GM19455 (cell line): ENCODE measurements around the gene RUVBL2.

Source experiments
- ATAC-seq: cut with Tn5 transposase; IDR thresholded peaks from one replicate; pipeline ENCODE4 v1.9.1; 2021; ENCODE audit not compliant: unreplicated experiment

RUVBL2 gene

DNA sequence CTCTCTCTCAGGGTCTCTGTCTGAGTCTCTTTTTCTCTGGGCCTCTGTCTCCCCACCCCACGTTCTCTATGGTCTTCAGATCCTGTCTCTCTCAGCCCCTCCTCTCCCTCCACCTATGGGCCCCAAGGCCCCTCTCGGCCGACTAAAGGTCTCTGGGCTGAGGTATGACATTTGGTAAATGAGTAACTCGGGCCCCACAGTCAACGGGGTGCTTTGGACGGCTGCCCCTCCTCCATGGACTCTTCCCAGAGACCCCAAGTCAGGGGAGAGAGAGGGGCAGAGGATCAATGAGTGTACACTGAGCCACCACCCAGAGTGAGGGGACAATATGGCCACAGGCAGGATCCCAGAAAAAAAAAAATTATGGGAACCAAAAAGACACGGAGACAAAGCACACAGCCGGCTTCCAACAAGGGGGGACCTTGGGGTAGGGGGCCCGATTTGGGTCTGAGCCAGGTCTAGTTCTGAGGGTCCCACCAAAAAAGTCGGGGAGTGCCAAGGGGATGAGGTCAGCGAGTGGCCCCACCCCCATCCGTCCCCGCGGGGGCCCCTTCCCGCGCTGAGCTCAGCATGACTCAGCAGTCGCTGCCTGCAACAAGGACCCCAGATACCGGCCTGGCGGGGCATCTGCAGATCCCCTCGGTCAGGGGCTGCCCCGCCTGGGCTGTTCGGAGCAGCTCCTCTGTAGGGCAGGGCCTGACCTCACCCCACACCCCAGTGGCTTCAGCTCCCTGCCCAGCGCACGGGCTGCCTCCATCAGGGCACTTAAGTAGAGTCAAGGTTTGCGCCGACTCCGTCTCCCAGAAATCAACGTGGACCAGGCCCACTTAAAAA is 30.1 kb upstream of the RUVBL2 start:
- ATAC-seq = no peak

DNA sequence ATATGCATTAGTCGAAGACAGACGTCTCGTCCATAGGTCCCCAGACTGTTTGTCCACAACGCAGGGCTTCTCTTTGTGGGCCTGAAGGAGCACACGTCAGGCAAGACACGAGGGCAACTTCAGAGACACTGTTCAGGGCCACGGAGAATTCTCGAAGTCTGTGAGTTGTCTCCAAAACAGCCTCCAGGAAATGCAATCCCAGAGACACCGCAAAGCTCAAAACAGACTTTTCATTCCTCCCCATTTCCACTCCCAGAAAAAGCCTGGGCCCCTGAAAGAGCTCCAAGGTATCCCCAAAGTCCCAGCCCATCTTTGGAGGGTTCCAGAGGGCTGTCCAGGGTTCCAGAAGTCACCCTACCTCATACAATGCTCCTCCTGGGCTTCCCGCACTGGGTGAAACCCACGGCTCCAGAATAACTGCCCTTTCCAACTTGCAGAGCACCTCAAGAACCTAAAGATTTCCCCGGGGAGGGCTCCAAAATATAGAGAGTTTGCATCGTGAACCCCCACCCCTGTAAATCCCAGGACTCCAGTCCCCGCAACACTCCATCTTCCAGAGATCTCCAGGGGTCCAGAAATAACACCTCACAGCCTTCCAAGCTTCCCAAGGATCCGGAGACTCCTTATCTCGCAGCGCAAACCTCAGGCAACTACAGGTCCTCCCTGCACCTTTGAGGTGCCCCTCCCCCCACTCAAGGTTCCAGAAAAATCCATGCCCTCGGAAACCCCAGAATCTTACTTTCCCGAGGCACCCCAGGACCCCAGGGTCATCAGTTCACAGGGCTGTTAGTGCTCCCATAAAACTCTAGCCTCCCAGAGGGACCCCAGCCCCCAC is 29.3 kb upstream of the RUVBL2 start:
- no peak for ATAC-seq

DNA sequence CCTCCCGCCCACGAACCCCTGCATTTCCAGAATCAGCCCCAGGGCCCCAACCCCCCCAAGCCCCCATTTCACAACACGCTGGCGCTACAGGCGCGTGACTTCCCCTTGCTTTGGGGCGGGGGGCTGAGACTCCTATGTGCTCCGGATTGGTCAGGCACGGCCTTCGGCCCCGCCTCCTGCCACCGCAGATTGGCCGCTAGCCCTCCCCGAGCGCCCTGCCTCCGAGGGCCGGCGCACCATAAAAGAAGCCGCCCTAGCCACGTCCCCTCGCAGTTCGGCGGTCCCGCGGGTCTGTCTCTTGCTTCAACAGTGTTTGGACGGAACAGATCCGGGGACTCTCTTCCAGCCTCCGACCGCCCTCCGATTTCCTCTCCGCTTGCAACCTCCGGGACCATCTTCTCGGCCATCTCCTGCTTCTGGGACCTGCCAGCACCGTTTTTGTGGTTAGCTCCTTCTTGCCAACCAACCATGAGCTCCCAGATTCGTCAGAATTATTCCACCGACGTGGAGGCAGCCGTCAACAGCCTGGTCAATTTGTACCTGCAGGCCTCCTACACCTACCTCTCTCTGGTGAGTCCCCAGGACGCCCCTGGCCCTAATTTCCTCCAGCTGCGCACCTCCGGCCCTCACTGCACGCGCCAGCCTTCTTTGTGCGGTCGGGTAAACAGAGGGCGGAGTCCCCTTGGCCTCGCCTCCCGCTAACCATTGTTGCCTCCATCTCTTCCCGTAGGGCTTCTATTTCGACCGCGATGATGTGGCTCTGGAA is 28.5 kb upstream of the RUVBL2 start, which contains the start of gene FTL:
FTL (plus strand) TSS at position 270 of the 766 bp plus-strand sequence; CDS start at position 469, 199 bp downstream.
- peak; percentile 67 for ATAC-seq

DNA sequence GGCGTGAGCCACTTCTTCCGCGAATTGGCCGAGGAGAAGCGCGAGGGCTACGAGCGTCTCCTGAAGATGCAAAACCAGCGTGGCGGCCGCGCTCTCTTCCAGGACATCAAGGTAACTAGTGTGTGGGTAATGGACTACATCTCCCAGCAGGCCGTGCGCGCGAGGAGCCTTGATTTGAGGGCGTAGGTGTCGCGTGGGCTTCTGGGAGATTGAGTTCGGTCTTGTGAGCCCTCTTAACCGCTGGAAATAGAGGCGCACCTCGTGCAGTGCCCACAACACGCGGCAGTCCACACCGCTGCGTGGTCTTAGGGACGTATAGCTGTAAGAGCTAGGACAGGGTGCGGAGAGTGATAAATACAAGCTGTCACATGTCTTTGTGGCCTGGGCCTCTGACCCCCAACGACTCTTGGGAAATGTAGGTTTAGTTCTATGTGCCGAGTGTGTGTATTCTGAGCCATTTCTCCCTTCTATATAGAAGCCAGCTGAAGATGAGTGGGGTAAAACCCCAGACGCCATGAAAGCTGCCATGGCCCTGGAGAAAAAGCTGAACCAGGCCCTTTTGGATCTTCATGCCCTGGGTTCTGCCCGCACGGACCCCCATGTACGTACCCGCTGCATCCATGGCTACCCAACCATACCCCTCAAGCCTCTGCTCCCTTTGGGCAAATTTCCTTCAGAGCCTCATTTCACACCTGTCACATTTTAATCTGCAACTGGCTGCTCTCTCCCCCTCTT is 27.7 kb upstream of the RUVBL2 start:
- peak; percentile 13 for ATAC-seq

DNA sequence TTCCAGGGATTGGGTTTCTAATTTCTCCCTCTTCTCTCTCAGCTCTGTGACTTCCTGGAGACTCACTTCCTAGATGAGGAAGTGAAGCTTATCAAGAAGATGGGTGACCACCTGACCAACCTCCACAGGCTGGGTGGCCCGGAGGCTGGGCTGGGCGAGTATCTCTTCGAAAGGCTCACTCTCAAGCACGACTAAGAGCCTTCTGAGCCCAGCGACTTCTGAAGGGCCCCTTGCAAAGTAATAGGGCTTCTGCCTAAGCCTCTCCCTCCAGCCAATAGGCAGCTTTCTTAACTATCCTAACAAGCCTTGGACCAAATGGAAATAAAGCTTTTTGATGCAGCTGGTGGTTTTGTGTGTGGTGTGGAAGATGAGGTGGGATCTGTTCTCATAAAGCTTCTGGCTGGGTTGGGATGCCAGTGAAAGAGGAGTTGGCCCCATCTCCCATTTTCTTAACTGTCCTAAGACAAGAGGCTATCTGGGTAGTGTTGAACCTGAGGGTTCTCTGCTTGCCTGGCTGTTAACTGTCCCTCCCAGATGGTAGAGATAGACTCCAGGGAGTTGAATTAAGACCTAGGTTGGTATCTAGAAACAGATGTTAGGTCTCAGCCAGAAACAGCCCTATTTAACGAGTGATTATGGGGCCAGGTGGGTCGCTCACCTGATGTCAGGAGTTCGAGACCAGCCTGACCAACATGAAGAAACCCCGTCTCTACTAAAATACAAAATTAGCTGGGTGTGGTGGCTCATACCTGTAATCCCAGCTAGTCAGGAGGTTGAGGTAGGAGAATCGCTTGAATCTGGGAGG is 26.9 kb upstream of the RUVBL2 start:
- no peak for ATAC-seq

DNA sequence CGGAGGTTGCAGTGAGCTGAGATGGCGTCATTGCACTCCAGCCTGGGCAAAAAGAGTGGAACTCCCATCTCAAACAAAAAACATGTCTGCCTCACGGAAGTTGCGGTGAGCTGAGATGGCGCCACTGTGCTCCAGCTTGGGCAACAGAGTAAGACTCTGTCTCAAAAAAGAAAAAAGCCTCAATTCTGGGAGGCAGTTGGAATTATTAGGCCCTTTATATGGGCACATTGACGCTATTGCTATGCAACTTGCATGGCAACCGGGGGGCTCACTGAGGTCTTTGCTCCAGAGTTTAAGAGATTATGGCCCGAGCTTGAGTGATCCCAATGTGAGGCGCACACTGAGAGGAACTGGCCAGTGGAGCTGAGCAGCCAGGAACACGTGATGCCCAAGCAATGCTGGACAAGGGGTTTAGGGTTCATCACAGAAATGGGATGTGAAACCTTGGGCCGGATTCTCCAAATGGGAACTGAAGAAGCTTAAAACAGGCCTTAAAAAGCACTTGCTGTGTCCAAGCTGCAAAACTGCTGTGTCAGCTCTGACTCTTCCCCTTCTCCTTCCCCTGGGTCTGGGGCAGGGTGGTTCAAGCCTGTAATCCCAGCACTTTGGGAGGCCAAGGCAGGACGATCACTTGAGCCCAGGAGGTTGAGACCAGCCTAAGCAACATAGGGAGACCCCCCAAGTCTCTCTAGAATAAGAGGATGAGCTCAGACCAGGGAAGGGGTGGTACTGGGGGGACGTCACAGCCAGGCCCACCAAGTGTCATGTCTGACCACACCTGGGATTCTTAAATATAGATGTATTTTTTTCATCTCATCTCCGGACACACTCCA is 26.1 kb upstream of the RUVBL2 start:
- ATAC-seq = no peak

DNA sequence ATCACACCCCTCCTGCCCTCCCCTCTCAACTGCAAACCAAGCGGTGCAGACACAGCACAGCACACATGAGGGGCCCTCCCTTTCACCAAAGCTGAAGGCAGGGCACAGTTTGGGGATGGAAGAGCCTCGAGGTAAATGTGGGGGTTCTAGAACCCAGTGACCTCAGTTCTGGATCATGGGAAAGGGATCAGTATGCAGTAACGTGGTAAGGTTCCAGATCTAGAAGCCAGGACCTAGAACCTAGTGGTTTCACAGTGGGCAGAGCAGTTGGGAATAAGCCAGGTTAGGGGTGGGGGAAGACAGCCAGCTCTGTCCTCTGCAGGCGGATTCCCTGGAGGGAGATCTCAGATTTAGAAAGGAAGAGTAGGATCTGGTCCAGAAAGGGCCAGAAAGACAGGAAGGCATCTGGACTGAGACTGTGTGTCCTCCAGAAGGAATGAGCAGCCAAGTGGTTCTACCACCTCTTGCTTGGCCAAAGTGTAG is 25.5 kb upstream of the RUVBL2 start:
- ATAC-seq = no peak

DNA sequence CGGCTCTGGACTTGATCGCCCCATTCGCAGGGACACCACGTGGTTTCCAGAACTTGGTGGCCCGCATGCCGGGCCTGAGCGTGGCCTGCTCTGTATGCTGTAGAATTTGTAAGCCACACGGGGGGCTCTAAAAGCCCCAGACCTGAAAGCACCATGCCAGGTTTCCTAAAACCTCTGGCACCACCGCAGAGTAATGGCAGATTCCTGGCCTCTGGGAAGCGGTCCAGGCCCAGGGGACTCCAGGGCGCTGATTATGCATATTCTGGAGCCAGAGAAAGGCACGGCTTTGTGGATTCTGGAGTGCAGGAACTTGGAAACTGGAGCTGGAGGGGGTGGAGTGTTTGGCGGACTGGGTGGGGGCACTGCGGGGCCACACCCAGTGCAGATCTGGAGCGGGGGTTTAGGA is 24.9 kb upstream of the RUVBL2 start:
- no peak for ATAC-seq

DNA sequence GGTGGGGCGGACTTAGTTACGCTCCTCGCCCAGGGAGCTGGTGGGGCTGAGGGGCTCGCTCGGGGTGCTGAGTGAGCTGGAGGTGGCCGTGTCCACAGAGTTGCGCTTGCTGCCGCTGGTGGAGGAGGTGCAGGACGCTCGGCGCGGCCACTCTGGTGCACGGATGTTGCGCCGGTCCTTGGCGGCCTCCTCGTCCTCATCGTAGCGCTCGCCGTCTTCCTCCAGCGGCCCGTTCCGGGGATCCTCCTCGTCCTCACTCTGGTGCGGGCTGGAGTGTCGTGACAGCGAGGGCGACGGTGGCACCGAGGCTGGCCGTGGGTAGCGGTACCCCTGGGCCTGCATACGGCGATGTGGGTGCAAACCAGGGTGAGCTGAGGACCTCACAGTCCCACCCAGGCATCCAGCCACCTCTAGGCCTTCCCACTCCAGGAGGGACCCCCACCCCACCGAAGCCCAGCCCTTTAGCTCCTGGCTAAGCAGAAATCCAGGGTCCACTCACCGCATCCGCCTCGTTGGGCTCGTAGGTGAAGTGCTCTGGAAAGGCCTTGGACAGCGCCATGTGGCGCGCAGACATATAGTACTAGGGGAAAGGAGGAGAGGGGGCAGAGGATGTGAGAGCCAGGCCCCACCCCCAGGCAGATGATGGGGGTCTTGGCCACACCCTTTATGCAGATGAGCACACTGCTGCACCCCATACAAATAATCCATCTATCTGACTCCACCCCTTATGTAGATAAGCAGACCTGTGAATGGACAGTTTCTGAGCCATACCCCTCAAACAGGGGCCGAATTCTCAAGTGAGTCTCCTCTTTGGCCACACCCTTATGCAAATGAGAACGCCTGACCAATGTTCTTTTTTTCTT is 24.2 kb upstream of the RUVBL2 start:
- ATAC-seq = no peak

DNA sequence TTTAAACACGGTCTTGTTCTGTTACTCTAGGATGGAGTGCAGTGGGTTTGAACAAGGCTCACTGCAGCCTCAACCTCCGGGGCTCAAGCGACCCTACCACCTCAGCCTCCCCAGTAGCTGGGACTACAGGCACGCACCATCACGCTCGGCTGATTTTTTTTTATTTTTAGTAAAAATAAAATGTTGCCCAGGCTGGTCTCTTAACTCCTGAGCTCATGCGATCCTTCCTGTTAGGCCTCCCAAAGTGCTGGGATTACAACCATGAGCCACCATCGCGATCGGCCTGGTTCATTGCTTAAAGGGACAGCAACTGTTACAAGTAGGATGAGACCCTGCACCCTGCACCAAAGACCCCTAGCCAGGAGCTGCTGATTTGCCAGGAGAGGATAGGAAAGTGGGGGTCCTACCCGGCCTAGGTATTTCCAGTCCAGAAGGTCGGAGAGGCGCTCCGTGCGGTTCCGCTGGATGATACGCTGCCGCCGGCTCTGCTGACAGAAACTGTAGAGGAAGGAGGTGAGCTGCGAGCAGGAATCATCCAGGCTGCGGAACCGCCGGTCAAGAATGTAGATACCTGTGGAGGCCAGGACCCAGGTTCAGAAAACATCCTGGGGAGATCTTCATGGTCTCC is 23.4 kb upstream of the RUVBL2 start:
- ATAC-seq = no peak

DNA sequence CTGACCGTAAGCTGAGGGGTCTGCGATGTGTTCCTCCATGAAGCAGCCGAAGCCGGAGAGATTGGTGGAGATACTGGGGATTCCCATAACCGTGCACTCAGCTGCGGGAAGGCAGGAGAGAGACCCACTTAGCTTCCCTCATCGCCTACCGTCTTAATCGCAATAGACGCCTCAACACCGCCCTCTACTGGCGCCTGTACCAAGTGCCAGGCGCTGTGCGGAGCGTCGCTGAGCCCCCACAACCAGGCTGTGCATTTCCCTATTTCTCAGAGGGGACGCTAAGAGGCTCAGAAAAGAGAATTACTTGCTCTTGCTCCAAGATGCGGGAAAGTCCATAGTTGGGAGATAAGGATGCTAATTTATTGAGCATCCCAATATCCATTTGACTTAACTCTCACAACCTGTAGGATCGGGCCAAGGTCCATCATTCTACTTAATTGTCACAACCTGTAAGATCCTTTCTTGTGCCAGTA is 22.7 kb upstream of the RUVBL2 start:
- ATAC-seq = no peak

DNA sequence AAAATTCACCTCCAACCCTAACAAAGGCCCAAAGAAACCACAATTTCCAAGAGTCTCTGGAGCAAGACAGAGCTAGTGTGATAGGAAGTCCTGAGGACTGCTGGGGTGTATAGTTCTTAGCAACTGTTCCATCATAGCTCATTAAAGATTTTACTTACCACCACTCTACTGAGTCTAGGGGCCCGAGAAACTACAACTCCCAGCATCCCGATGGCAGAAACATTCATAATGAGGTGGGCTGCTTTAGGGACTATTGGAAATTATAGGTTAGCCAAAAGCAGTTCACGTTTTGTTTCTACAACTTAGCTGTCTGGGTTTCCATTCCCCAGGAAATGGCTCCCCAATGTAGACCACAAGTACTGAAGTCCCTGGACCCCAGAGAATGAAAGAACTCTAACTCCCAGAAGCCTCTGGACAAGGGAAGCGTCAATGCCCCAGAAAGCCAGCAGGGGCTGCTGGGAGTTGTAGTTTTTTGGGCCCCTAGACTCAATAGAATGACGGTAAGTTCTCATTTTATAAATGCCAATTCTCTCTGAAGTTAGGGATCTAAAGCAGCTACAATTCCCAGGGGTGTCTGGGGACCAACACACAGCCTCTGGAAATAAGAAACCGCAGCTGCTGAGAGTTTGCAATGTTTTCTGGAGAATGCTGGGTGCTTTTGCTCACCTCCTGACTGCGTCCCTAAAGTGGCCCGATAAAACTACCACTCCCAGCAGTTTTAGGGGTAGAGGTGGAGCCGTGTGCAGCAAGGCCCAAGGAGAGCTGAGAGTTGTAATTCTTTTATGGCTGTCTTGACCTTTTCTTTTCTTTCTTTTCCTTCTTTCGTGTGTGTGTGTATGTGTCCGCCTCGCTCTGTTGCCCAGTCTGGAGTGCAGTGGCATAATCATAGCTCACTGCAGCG is 17.5 kb upstream of the RUVBL2 start:
- ATAC-seq = no peak

DNA sequence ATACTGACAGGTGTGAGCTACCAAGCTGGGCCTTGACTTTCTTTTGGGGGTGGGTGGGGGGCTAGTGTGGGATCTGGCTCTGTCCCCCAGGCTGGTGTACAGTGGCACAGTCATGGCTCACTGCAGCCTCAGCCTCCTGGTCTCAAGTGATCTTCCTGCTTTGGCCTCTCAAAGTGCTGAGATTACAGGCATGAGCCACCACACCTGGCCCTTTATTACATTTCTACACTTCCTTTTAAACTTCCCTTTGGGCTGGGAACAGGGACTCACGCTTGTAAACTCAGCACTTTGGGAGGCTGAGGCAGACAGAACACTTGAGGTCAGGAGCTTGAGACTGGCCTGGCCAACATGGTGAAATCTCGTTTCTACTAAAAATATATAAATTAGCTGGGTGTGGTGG is 16.6 kb upstream of the RUVBL2 start:
- no peak for ATAC-seq

DNA sequence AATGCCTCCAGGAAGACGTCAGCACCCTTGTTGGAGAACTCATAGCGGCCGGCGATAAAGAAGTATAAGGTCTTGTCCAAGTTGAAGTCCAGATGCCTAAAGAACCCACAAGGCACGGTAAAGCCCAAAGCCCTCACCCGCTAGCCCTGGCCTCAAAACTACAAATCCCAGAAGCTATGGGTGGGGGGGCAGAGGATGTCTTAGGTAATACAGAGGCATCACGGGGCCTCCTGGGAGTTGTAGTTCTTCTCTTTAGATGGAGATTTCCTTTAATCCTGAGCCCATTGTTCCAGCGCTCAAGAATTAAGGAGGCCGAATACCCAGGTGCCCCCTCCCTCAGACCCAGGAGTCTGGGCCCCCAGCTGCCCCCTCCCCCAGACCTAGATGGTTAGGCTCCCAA is 11.4 kb upstream of the RUVBL2 start:
- no peak for ATAC-seq

DNA sequence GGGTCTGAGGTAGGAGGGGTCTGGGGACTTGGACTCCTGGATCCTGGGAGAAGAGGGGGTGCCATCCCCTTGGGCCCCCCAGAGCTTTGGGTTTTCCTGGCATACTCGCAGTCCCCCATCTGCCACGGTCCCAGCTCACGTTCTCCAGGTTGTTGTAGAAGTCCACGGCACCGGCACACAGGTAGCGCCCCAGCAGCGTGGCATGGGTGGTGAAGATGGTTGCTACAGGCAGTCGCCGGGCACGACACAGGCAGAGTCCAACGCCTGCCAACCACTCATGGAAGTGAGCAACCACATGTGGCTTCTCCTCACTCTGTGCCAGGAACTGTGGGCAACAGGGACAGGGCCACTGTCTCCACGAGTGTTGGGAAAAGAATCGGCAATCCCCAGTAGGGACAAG is 8.0 kb upstream of the RUVBL2 start:
- ATAC-seq = no peak

DNA sequence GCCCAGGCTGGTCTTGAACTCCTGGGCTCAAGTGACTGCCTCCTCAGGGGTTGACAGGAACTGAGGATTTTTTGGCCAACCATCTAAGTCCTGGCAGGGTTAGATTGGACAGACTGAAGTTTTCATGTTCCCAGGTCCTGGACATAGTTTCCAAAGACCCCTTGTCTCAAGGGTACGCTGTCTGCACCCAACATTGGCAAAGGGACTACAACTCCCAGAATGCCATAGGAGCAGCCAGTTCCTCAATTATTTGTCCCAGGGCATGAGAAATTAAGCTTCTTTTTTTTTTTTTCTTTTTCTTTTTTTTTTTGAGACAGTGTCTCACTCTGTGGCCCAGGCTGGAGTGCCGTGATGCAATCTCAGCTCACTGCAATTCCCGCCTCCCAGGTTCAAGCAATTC is 7.5 kb upstream of the RUVBL2 start:
- no peak for ATAC-seq
